GM21737 (cell line): ENCODE results near the gene GP2.

ENCODE experiments used
- ATAC-seq: cut with Tn5 transposase; IDR thresholded peaks from one replicate; pipeline ENCODE4 v1.9.1; 2021; ENCODE audit warnings: mild to moderate bottlenecking, moderate library complexity; ENCODE audit not compliant: unreplicated experiment

The GP2 gene

GRCh38 chr16:20327444-20328041 lies at the start of gene GP2:
Gene GP2 (minus strand): TSS chr16:20327513. CDS start chr16:20326431, 1,082 bp downstream.
- ATAC-seq = no peak

- ATAC-seq = no peak
Observed at GRCh38 chr16:20372701-20373100, 45.4 kb upstream of the GP2 start.

- no peak for ATAC-seq
Observed at GRCh38 chr16:20369452-20370054, 42.2 kb upstream of the GP2 start.

- no peak for ATAC-seq
Observed at GRCh38 chr16:20364051-20364450, 36.7 kb upstream of the GP2 start.

- no peak for ATAC-seq
Observed at GRCh38 chr16:20363191-20363590, 35.9 kb upstream of the GP2 start.

- ATAC-seq = no peak
Observed at GRCh38 chr16:20359997-20360396, 32.7 kb upstream of the GP2 start.

- ATAC-seq = no peak
Observed at GRCh38 chr16:20355114-20355782, 27.9 kb upstream of the GP2 start.

- ATAC-seq = no peak
Observed at GRCh38 chr16:20353379-20353778, 26.1 kb upstream of the GP2 start.

- ATAC-seq = no peak
Observed at GRCh38 chr16:20352615-20353014, 25.3 kb upstream of the GP2 start, which contains the start of gene UMOD. Gene UMOD (minus strand): TSS chr16:20352715. CDS start chr16:20350737, 1,978 bp downstream.

GRCh38 chr16:20349615-20350014 lies 22.3 kb upstream of the GP2 start:
- ATAC-seq = no peak

GRCh38 chr16:20348365-20349185 lies 21.3 kb upstream of the GP2 start:
- no peak for ATAC-seq

GRCh38 chr16:20347666-20348364 lies 20.5 kb upstream of the GP2 start:
- ATAC-seq = no peak

GRCh38 chr16:20344611-20345010 lies 17.3 kb upstream of the GP2 start:
- no peak for ATAC-seq

- no peak for ATAC-seq
Observed at GRCh38 chr16:20339744-20340143, 12.4 kb upstream of the GP2 start.

GRCh38 chr16:20336955-20337354 lies 9.6 kb upstream of the GP2 start:
- ATAC-seq = no peak

- no peak for ATAC-seq
Observed at GRCh38 chr16:20334396-20334795, 7.1 kb upstream of the GP2 start.

GRCh38 chr16:20333120-20333519 lies 5.8 kb upstream of the GP2 start:
- no peak for ATAC-seq

- no peak for ATAC-seq
Observed at GRCh38 chr16:20332411-20332810, 5.1 kb upstream of the GP2 start.

- no peak for ATAC-seq
Observed at GRCh38 chr16:20331635-20332034, 4.3 kb upstream of the GP2 start.

GRCh38 chr16:20329392-20330138 lies 2.3 kb upstream of the GP2 start:
- no peak for ATAC-seq
